ENCODE measurements around the gene CYFIP1. TPM values are rescaled to one million over a fixed set of nuclear protein-coding genes. Genes with fewer than 3 reads are reported as not detected.

The CYFIP1 gene
- total RNA-seq, 3 donors from 2014 or later (not counting 1 experiment from before 2014, with no cell fraction given) = 6.4 to 9.2 (median 8.8) TPM

DNA sequence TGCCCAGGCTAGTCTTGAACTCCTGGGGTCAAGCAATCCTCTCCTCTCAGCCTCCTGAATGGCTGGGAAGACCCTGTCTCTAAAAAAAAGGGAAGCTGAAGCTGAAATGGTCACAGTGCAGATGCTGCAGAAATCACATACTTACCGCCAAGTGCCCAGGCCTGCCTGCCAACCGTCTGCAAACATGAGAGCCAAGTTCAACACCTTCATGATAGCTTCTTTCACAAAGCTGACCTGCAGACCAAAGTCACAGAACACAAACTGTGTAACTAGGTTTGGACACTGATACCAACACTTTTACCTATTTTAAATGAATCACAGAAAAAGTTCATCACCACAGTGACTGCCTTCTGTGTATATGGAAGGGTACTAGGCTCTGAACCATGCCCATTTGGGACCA lies 22.8 kb upstream of the CYFIP1 start:
- whole genome bisulfite sequencing (ENCODE audit: insufficient coverage) = 98% methylated on average over 2 of the region's 2 CpGs
- Histone ChIP-seq H3K27ac (ENCODE audit: low read length) (no peak overlapping the region), H3K27me3 (ENCODE audit: control insufficient read depth, insufficient read depth, low read length) (no peaks in the 10 kb centered on the region), H3K4me1 (ENCODE audit: control insufficient read depth, insufficient read depth, low read length) (no peaks in the 10 kb centered on the region), H3K9me3 (ENCODE audit: control insufficient read depth, insufficient read depth, low read length) (no peaks in the 10 kb centered on the region), H3K4me3 (ENCODE audit: low read length) (no peak overlapping the region), H3K36me3 (ENCODE audit: control insufficient read depth, insufficient read depth, low read length) (peaks cover 50% of the 10 kb centered on the region)
- ATAC-seq (no peak), DNase-seq (no peak)
- no peaks in the 10 kb centered on the region for H3K27me3 Mint-ChIP-seq (ENCODE audit: low read depth in 2 of 2)
- H3K27ac Mint-ChIP-seq = no peak overlapping the region
- intact Hi-C loops (cut with micrococcal nuclease) = no loop called here
- peaks cover 23% of the 10 kb centered on the region for H3K36me3 Mint-ChIP-seq
- TF ChIP-seq, protein P1, sequence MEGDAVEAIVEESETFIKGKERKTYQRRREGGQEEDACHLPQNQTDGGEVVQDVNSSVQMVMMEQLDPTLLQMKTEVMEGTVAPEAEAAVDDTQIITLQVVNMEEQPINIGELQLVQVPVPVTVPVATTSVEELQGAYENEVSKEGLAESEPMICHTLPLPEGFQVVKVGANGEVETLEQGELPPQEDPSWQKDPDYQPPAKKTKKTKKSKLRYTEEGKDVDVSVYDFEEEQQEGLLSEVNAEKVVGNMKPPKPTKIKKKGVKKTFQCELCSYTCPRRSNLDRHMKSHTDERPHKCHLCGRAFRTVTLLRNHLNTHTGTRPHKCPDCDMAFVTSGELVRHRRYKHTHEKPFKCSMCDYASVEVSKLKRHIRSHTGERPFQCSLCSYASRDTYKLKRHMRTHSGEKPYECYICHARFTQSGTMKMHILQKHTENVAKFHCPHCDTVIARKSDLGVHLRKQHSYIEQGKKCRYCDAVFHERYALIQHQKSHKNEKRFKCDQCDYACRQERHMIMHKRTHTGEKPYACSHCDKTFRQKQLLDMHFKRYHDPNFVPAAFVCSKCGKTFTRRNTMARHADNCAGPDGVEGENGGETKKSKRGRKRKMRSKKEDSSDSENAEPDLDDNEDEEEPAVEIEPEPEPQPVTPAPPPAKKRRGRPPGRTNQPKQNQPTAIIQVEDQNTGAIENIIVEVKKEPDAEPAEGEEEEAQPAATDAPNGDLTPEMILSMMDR (IDR thresholded peaks at IDR 0.05) = no peak
- no peaks in the 10 kb centered on the region for H3K9me3 Mint-ChIP-seq
- H3K4me3 Mint-ChIP-seq = no peak overlapping the region
- no peaks in the 10 kb centered on the region for H3K4me1 Mint-ChIP-seq

DNA sequence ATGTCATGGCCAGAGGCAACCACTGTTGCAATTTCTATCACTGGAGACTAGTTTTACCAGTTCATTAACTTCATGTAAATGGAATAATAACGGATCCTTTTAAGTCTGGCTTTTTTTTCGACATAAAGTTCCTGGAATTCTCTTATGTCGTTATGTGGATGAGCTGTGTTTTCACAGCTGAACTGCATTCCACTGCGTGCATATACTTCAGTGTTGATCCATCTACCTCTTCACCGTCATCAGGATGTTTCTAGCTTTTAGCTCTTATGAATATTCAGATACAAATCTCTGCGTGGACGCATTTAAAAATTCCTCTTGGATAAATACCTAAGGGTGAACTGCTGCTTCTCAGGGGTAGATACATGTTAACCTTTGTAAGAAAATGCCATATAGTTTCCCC lies 15.6 kb upstream of the CYFIP1 start:
- TF ChIP-seq, protein P1 (IDR thresholded peaks at IDR 0.05) = no peak
- H3K27ac Mint-ChIP-seq = no peak overlapping the region
- H3K27me3 Mint-ChIP-seq (ENCODE audit: low read depth in 2 of 2) = no peaks in the 10 kb centered on the region
- ATAC-seq (no peak), DNase-seq (no peak)
- WGBS (ENCODE audit: insufficient coverage) = 100% methylated on average over 7 of the region's 7 CpGs
- no peaks in the 10 kb centered on the region for H3K36me3 Mint-ChIP-seq
- H3K4me3 Mint-ChIP-seq = no peak overlapping the region
- Histone ChIP-seq H3K27ac (ENCODE audit: low read length) (no peak overlapping the region), H3K4me3 (ENCODE audit: low read length) (no peak overlapping the region), H3K27me3 (ENCODE audit: control insufficient read depth, insufficient read depth, low read length) (no peaks in the 10 kb centered on the region), H3K36me3 (ENCODE audit: control insufficient read depth, insufficient read depth, low read length) (peaks cover 8% of the 10 kb centered on the region), H3K4me1 (ENCODE audit: control insufficient read depth, insufficient read depth, low read length) (no peaks in the 10 kb centered on the region), H3K9me3 (ENCODE audit: control insufficient read depth, insufficient read depth, low read length) (no peaks in the 10 kb centered on the region)
- intact Hi-C loops (cut with micrococcal nuclease) = no loop called here
- H3K9me3 Mint-ChIP-seq = no peaks in the 10 kb centered on the region
- no peaks in the 10 kb centered on the region for H3K4me1 Mint-ChIP-seq

DNA sequence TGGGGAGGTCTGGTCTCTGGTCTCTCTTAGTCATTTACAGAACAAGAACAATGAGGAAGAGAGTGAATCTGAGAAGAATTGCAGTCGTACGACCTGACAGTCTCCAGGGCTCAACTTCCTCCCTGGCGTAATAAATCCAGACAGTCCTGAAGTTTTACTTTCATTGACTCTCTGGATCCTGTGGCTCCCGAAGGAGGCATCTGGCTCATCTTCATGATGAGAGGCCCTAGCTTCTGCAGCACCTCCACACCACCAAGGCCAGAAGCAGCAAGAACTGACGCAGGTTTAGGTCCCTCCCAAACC lies 11.8 kb upstream of the CYFIP1 start:
- Mint-ChIP-seq H3K4me1 (no peaks in the 10 kb centered on the region), H3K36me3 (no peaks in the 10 kb centered on the region), H3K27me3 (ENCODE audit: low read depth in 2 of 2) (no peaks in the 10 kb centered on the region), H3K27ac (no peak overlapping the region), H3K4me3 (no peak overlapping the region), H3K9me3 (no peaks in the 10 kb centered on the region)
- no peak for DNase-seq
- ATAC-seq = no peak
- Histone ChIP-seq H3K36me3 (ENCODE audit: control insufficient read depth, insufficient read depth, low read length) (peaks cover 2% of the 10 kb centered on the region), H3K27me3 (ENCODE audit: control insufficient read depth, insufficient read depth, low read length) (no peaks in the 10 kb centered on the region), H3K4me1 (ENCODE audit: control insufficient read depth, insufficient read depth, low read length) (no peaks in the 10 kb centered on the region), H3K4me3 (ENCODE audit: low read length) (no peak overlapping the region), H3K27ac (ENCODE audit: low read length) (no peak overlapping the region), H3K9me3 (ENCODE audit: control insufficient read depth, insufficient read depth, low read length) (no peaks in the 10 kb centered on the region)
- intact Hi-C loops (cut with micrococcal nuclease) = no loop called here
- 82% methylated on average over 5 of the region's 5 CpGs for WGBS (ENCODE audit: insufficient coverage)
- TF ChIP-seq, protein P1 (IDR thresholded peaks at IDR 0.05) = no peak

DNA sequence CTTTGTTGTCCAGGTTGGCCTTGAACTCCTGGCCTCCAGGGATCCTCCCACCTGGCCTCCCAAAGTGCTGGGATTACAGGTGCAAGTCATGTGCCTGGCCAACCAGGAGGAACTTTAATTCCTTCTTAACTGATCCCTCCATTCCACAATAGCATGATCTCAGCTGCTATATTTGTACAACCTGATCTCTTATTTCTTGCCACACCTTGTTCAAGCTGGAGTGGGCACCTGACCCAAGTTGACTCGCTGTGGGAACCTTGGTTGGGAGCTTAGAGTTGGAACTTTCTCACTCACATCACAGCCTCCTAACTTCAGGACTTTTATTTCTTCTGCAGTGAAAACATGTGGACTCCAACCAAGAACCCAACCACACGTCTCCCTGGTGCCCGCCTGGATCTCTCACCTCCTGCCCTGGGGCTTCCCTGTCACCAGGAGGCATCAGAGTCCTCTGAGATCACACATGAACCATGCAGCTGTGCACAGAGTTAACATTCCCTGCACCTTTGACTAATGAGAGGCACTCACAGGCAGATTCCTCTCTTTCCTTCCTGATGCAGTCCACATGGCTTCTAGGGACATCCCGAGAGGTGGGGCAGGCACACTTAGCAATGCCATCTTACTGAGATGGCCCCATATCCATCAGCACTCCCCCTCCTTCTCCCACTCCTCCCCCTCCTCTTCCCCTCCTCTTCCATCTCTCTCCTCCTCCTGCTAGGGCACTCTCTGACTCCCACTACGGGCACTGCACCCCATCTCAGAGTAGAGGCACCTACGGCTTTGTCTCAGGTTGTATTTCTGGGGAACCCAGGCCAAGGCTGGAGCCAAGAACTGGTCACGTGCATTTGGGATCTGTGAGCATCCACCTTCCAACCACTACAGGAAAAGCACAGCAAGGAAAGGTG lies 9.7 kb upstream of the CYFIP1 start:
- TF ChIP-seq, protein P1 (IDR thresholded peaks at IDR 0.05) = no peak
- Mint-ChIP-seq H3K27ac (no peak overlapping the region), H3K9me3 (no peaks in the 10 kb centered on the region), H3K27me3 (ENCODE audit: low read depth in 2 of 2) (no peaks in the 10 kb centered on the region), H3K36me3 (no peaks in the 10 kb centered on the region), H3K4me1 (no peaks in the 10 kb centered on the region), H3K4me3 (no peak overlapping the region)
- no peak overlapping the region for H3K4me3 ChIP-seq (ENCODE audit: low read length)
- 89% methylated on average over 7 of the region's 7 CpGs for WGBS (ENCODE audit: insufficient coverage)
- intact Hi-C loops (cut with micrococcal nuclease) = no loop called here
- no peaks in the 10 kb centered on the region for H3K4me1 ChIP-seq (ENCODE audit: control insufficient read depth, insufficient read depth, low read length)
- H3K27ac ChIP-seq (ENCODE audit: low read length) = no peak overlapping the region
- DNase-seq (no peak), ATAC-seq (no peak)
- peaks cover 2% of the 10 kb centered on the region for H3K36me3 ChIP-seq (ENCODE audit: control insufficient read depth, insufficient read depth, low read length)
- H3K9me3 ChIP-seq (ENCODE audit: control insufficient read depth, insufficient read depth, low read length) = no peaks in the 10 kb centered on the region
- H3K27me3 ChIP-seq (ENCODE audit: control insufficient read depth, insufficient read depth, low read length) = no peaks in the 10 kb centered on the region

All from natural killer cell (primary cell).